Measurements from ENCODE around the gene CTSD. TPM values are rescaled to one million over a fixed set of nuclear protein-coding genes. Genes with fewer than 3 reads are reported as not detected.

Gene CTSD
- total and polyA plus RNA-seq, 2 experiments from 2014 or later = 67.1 to 251 TPM

- TF ChIP-seq STAT1 (IDR thresholded peaks at IDR 0.05; ENCODE audit: unreplicated experiment) (no peak), ETS1 (IDR thresholded peaks at IDR 0.05) (no peak), ZNF462 (CRISPR knock-in tag; IDR thresholded peaks at IDR 0.05) (no peak), CTCF (conservative IDR thresholded peaks at IDR 0.05; ENCODE audit: low read depth in 2 of 2) (no peak), POLR2AphosphoS5 (IDR thresholded peaks at IDR 0.05; ENCODE audit: low read depth) (no peak), EZH2 (IDR thresholded peaks at IDR 0.05; ENCODE audit: low read depth, unreplicated experiment) (no peak), ZNF331 (CRISPR knock-in tag; IDR thresholded peaks at IDR 0.05; ENCODE audit: low read depth) (no peak), ZNF114 (CRISPR knock-in tag; IDR thresholded peaks at IDR 0.05) (no peak), JUNB (IDR thresholded peaks at IDR 0.05; ENCODE audit: unreplicated experiment) (no peak), REST (IDR thresholded peaks at IDR 0.05; ENCODE audit: unreplicated experiment) (no peak), CREB1 (CRISPR knock-in tag; IDR thresholded peaks at IDR 0.05; ENCODE audit: low read depth) (no peak), EZH2phosphoT487 (IDR thresholded peaks at IDR 0.05; ENCODE audit: unreplicated experiment) (no peak), NANOG (IDR thresholded peaks at IDR 0.05; ENCODE audit: borderline replicate concordance) (no peak)
- Histone ChIP-seq H3K4me2 (no peak overlapping the region), H4K20me1 (replicated peaks; ENCODE audit: insufficient read depth) (no peaks in the 10 kb centered on the region), H3K9me2 (ENCODE audit: insufficient read depth) (no peaks in the 10 kb centered on the region), H3F3A (replicated peaks; ENCODE audit: low read depth) (no peaks in the 10 kb centered on the region), H3K4me1 (ENCODE audit: insufficient read depth) (no peaks in the 10 kb centered on the region), H3K27me3 (ENCODE audit: insufficient read depth) (no peaks in the 10 kb centered on the region), H3K27ac (ENCODE audit: low read depth) (no peak overlapping the region), H2AFZ (no peak overlapping the region), H3K4me3 (no peak overlapping the region), H3K36me3 (ENCODE audit: insufficient read depth) (no peaks in the 10 kb centered on the region), H3K79me2 (replicated peaks; ENCODE audit: insufficient read depth) (no peaks in the 10 kb centered on the region)
- DNase-seq (ENCODE audit: low spot score) (no peak), ATAC-seq (no peak)
- peaks cover 3% of the 10 kb centered on the region for H3K27me3 Mint-ChIP-seq (ENCODE audit: insufficient read depth, low read depth, poor library complexity)
- H3K4me3 Mint-ChIP-seq = no peak overlapping the region
- no peaks in the 10 kb centered on the region for H3K4me1 Mint-ChIP-seq
- H3K36me3 Mint-ChIP-seq (ENCODE audit: low read depth) = no peaks in the 10 kb centered on the region
- no peak overlapping the region for H3K27ac Mint-ChIP-seq
- no peaks in the 10 kb centered on the region for H3K9me3 Mint-ChIP-seq
Observed at GRCh38 chr11:1791912-1792311, 28.2 kb upstream of the CTSD start.

All from GM23338 (cell line).